K562 (cell line): Measurements from ENCODE around the gene NRXN3.

Experiments
- CHD4 ChIP-seq: fragments of 200-600 bp; sonication (generic); IDR thresholded peaks from 3 replicates; pipeline ENCODE4 v1.6.1; 2012; ENCODE audit warnings: low read depth, mild to moderate bottlenecking, mixed read lengths, low read length, inconsistent platforms; ENCODE audit not compliant: insufficient read depth, insufficient replicate concordance, poor library complexity, severe bottlenecking
- EGR1 ChIP-seq: fragments of 450-650 bp; conservative IDR thresholded peaks from 2 replicates; pipeline ENCODE4 v1.6.1; 2017; ENCODE audit warnings: mild to moderate bottlenecking
- EZH2 ChIP-seq: IDR thresholded peaks from 2 replicates; pipeline ENCODE4 v1.6.1; 2012; ENCODE audit warnings: low read depth, mild to moderate bottlenecking, inconsistent platforms, low read length, borderline replicate concordance
- NR1H2 ChIP-seq: sonication (generic); formaldehyde crosslinking; IDR thresholded peaks from 2 replicates; pipeline ENCODE4 v1.4.0; 2020; ENCODE audit warnings: mild to moderate bottlenecking, missing genetic modification reagents
- POLR2A ChIP-seq: fragments of 450-650 bp; conservative IDR thresholded peaks from 2 replicates; pipeline ENCODE4 v1.6.1; 2016
- POLR2AphosphoS5 ChIP-seq: IDR thresholded peaks from 2 replicates; pipeline ENCODE4 v1.6.1; 2011; ENCODE audit warnings: mild to moderate bottlenecking, low read depth, low read length, moderate library complexity; ENCODE audit not compliant: control insufficient read depth, insufficient read depth
- RFX5 ChIP-seq: IDR thresholded peaks from 2 replicates; pipeline ENCODE4 v1.6.1; 2011; ENCODE audit warnings: low read depth, mild to moderate bottlenecking, improper control_type of control experiment, low read length
- SIN3A ChIP-seq, 2 experiments: fragments of 150-350 bp in 1 of 2; IDR thresholded peaks; 2 replicates each; pipeline ENCODE4 v1.6.1; 2011 to 2016; ENCODE audit warnings: borderline replicate concordance in 2 of 2, low read depth in 2 of 2, low read length in 2 of 2, mild to moderate bottlenecking in 2 of 2, moderate library complexity in 2 of 2; ENCODE audit not compliant: control insufficient read depth in 1 of 2
- SRSF1 ChIP-seq: fragments of 200-400 bp; formaldehyde crosslinking; IDR thresholded peaks from 2 replicates; pipeline ENCODE4 v1.6.1; 2017; ENCODE audit warnings: mild to moderate bottlenecking, low read depth, low read length, moderate library complexity
- ZBTB33 ChIP-seq: sonication (generic); formaldehyde crosslinking; IDR thresholded peaks from 2 replicates; pipeline ENCODE4 v1.8.1; 2023; ENCODE audit warnings: mild to moderate bottlenecking, missing genetic modification reagents
- ZKSCAN1 ChIP-seq: fragments of 150-350 bp; IDR thresholded peaks from 2 replicates; pipeline ENCODE4 v1.6.1; 2016; ENCODE audit warnings: low read depth, low read length
- TF ChIP-seq, protein P1 (sequence below), 2 experiments: fragments of 450-650 bp; formaldehyde crosslinking in 1 of 2; IDR thresholded peaks; 2 replicates each; pipeline versions ENCODE4 v1.4.0 to v1.6.1; 2014 to 2020; ENCODE audit warnings: mild to moderate bottlenecking in 2 of 2, borderline replicate concordance in 1 of 2, low read depth in 1 of 2
- TF ChIP-seq, protein P2 (sequence below), 3 experiments: IDR thresholded peaks in 2 of 3; conservative IDR thresholded peaks in 1 of 3; 2 replicates each; pipeline ENCODE4 v1.5.1; 2011 to 2012; ENCODE audit warnings: low read length in 3 of 3, mild to moderate bottlenecking in 3 of 3, control low read depth in 2 of 3, improper control_type of control experiment in 1 of 3, inconsistent platforms in 1 of 3, low read depth in 1 of 3, mixed read lengths in 1 of 3, moderate library complexity in 1 of 3; ENCODE audit not compliant: insufficient read depth in 2 of 3
- TF ChIP-seq, protein P3 (sequence below): fragments of 250-450 bp; sonication (Bioruptor Pico); IDR thresholded peaks from 2 replicates; pipeline ENCODE4 v1.8.0; 2022; ENCODE audit warnings: moderate library complexity, mild to moderate bottlenecking, inconsistent platforms

DNA sequence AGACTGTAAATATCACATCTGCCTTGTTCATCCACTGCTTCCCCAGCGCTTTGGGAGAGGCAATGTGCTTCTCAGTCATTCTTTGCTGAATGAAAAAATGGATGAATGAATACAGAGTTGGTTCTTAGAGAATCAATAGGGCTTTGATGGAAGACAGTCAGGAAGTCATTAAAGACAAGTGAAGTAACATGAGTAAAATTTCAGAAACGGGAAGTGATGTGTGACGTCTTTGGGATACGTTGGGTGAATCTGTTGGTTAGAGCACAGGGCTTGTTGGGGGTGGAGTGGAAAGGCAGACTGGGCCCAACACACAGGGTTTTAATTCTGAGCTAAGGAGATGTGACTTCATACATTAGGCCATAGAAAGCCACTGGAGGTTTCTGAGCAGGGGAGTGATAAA, 39.0 kb upstream of the NRXN3 start:
- TF ChIP-seq POLR2A (no peak), SIN3A (IDR thresholded peaks at IDR 0.05; ENCODE audit: borderline replicate concordance in 2 of 2, control insufficient read depth in 1 of 2, low read depth in 2 of 2, low read length in 2 of 2) (no peak), POLR2AphosphoS5 (no peak), EGR1 (no peak), ZBTB33 (no peak), RFX5 (no peak), CHD4 (no peak), ZKSCAN1 (no peak), NR1H2 (CRISPR knock-in tag) (no peak), SRSF1 (no peak), EZH2 (no peak)
- TF ChIP-seq, protein P1, sequence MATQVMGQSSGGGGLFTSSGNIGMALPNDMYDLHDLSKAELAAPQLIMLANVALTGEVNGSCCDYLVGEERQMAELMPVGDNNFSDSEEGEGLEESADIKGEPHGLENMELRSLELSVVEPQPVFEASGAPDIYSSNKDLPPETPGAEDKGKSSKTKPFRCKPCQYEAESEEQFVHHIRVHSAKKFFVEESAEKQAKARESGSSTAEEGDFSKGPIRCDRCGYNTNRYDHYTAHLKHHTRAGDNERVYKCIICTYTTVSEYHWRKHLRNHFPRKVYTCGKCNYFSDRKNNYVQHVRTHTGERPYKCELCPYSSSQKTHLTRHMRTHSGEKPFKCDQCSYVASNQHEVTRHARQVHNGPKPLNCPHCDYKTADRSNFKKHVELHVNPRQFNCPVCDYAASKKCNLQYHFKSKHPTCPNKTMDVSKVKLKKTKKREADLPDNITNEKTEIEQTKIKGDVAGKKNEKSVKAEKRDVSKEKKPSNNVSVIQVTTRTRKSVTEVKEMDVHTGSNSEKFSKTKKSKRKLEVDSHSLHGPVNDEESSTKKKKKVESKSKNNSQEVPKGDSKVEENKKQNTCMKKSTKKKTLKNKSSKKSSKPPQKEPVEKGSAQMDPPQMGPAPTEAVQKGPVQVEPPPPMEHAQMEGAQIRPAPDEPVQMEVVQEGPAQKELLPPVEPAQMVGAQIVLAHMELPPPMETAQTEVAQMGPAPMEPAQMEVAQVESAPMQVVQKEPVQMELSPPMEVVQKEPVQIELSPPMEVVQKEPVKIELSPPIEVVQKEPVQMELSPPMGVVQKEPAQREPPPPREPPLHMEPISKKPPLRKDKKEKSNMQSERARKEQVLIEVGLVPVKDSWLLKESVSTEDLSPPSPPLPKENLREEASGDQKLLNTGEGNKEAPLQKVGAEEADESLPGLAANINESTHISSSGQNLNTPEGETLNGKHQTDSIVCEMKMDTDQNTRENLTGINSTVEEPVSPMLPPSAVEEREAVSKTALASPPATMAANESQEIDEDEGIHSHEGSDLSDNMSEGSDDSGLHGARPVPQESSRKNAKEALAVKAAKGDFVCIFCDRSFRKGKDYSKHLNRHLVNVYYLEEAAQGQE (IDR thresholded peaks at IDR 0.05; ENCODE audit: borderline replicate concordance), result no peak
- TF ChIP-seq, protein P1 (CRISPR knock-in tag; IDR thresholded peaks at IDR 0.05; ENCODE audit: low read depth), result no peak
- TF ChIP-seq, protein P2, sequence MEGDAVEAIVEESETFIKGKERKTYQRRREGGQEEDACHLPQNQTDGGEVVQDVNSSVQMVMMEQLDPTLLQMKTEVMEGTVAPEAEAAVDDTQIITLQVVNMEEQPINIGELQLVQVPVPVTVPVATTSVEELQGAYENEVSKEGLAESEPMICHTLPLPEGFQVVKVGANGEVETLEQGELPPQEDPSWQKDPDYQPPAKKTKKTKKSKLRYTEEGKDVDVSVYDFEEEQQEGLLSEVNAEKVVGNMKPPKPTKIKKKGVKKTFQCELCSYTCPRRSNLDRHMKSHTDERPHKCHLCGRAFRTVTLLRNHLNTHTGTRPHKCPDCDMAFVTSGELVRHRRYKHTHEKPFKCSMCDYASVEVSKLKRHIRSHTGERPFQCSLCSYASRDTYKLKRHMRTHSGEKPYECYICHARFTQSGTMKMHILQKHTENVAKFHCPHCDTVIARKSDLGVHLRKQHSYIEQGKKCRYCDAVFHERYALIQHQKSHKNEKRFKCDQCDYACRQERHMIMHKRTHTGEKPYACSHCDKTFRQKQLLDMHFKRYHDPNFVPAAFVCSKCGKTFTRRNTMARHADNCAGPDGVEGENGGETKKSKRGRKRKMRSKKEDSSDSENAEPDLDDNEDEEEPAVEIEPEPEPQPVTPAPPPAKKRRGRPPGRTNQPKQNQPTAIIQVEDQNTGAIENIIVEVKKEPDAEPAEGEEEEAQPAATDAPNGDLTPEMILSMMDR (IDR thresholded peaks at IDR 0.05 in 2 of 3, conservative IDR thresholded peaks at IDR 0.05 in 1 of 3; ENCODE audit: insufficient read depth in 2 of 3, low read depth in 1 of 3, low read length in 3 of 3), result no peak
- TF ChIP-seq, protein P3, sequence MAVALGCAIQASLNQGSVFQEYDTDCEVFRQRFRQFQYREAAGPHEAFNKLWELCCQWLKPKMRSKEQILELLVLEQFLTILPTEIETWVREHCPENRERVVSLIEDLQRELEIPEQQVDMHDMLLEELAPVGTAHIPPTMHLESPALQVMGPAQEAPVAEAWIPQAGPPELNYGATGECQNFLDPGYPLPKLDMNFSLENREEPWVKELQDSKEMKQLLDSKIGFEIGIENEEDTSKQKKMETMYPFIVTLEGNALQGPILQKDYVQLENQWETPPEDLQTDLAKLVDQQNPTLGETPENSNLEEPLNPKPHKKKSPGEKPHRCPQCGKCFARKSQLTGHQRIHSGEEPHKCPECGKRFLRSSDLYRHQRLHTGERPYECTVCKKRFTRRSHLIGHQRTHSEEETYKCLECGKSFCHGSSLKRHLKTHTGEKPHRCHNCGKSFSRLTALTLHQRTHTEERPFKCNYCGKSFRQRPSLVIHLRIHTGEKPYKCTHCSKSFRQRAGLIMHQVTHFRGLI, result no peak
